Neutrophil (primary cell): Measurements from ENCODE around the gene RNF144A.

ENCODE experiments used
- H3K27ac ChIP-seq: fragments of 200-600 bp; sonication (generic); 2 replicates; pipeline ENCODE4 v1.5.1; 2016; ENCODE audit warnings: mild to moderate bottlenecking, moderate library complexity
- H3K27me3 ChIP-seq: fragments of 200-600 bp; sonication (generic); 2 replicates; pipeline ENCODE4 v1.6.0; 2016; ENCODE audit warnings: mild to moderate bottlenecking
- H3K36me3 ChIP-seq: fragments of 200-600 bp; sonication (generic); 2 replicates; pipeline ENCODE4 v1.5.1; 2017
- H3K4me1 ChIP-seq, 2 experiments: fragments of 200-600 bp in 1 of 2; sonication (generic) in 1 of 2; 1 replicate in 1 of 2; 2 replicates in 1 of 2; pipeline versions ENCODE4 v1.5.1 to v1.6.1; 2013 to 2016; ENCODE audit warnings: low read depth in 1 of 2, low read length in 1 of 2, mild to moderate bottlenecking in 1 of 2, moderate library complexity in 1 of 2; ENCODE audit not compliant: control insufficient read depth in 1 of 2, insufficient read depth in 1 of 2
- H3K4me3 ChIP-seq, 2 experiments: fragments of 200-600 bp in 1 of 2; sonication (generic) in 1 of 2; 1 replicate in 1 of 2; 2 replicates in 1 of 2; pipeline ENCODE4 v1.5.1; 2013 to 2016; ENCODE audit warnings: low read depth in 1 of 2, low read length in 1 of 2, mild to moderate bottlenecking in 1 of 2, moderate library complexity in 1 of 2
- H3K9me3 ChIP-seq: fragments of 200-600 bp; sonication (generic); 2 replicates; pipeline ENCODE4 v1.5.1; 2016
- TF ChIP-seq, protein P1 (sequence below): fragments of 200-600 bp; sonication (generic); IDR thresholded peaks from 2 replicates; pipeline ENCODE4 v1.5.1; 2016; ENCODE audit warnings: antibody characterized with exemption

RNF144A gene, protein sequence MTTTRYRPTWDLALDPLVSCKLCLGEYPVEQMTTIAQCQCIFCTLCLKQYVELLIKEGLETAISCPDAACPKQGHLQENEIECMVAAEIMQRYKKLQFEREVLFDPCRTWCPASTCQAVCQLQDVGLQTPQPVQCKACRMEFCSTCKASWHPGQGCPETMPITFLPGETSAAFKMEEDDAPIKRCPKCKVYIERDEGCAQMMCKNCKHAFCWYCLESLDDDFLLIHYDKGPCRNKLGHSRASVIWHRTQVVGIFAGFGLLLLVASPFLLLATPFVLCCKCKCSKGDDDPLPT

DNA sequence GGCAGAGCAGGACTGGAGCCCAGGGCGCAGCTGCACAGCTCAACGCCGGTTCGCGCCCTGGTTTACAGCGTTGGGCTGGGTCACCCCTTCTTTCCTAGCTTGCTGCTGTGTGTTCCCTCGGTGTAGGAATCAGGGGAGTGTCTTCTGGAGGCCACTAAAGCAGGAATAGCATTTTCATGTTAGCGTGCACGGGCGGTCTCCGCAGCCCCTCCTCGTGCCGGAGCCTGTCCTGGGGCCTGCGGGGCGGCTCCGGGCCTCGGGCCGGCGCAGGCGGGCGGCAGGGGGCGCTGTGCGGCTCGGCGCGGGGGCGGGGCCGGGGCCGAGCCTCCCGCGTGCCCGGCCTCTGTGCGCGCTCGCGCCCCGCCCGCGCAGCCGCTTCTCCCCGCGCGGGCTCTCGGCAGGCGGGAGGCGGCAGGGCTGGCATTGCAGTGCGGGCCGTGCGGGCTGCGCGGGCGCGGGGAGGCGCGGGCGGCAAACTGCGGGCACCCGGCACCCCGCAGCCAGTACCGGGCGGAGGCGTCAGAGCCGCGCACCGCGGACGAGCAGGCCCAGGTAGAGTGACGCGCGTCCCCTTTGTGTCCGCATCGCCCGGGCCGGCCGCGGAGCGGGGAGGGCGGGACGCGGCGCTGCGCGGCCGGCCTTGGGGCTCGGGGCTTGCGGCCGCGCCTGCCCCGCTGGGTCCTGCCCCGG is at the start of gene RNF144A:
Gene RNF144A (plus strand): TSS at position 342 of the 690 bp plus-strand sequence. CDS start 79,515 bp downstream, outside the sequence.
- TF ChIP-seq, protein P1, sequence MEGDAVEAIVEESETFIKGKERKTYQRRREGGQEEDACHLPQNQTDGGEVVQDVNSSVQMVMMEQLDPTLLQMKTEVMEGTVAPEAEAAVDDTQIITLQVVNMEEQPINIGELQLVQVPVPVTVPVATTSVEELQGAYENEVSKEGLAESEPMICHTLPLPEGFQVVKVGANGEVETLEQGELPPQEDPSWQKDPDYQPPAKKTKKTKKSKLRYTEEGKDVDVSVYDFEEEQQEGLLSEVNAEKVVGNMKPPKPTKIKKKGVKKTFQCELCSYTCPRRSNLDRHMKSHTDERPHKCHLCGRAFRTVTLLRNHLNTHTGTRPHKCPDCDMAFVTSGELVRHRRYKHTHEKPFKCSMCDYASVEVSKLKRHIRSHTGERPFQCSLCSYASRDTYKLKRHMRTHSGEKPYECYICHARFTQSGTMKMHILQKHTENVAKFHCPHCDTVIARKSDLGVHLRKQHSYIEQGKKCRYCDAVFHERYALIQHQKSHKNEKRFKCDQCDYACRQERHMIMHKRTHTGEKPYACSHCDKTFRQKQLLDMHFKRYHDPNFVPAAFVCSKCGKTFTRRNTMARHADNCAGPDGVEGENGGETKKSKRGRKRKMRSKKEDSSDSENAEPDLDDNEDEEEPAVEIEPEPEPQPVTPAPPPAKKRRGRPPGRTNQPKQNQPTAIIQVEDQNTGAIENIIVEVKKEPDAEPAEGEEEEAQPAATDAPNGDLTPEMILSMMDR, result peak; percentile 56

GRCh38 chr2:6872394-6872793 is 44.8 kb upstream of the RNF144A start:
- Histone ChIP-seq H3K9me3 (no peaks in the 10 kb centered on the region), H3K4me1 (peaks cover 10 to 11% of the 10 kb centered on the region in 2 experiments), H3K36me3 (no peaks in the 10 kb centered on the region), H3K27me3 (peaks cover 5% of the 10 kb centered on the region), H3K4me3 (no peak overlapping the region), H3K27ac (no peak overlapping the region)
- TF ChIP-seq, protein P1, result no peak

More for the DNA sequence above, at the start of gene RNF144A:
- peak within 1 kb of the TSS; percentile 69 for H3K27ac ChIP-seq
- H3K4me3 ChIP-seq, result peak within 1 kb of the TSS; percentile 67 to 69
- H3K4me1 ChIP-seq, result peaks cover 19% of the 10 kb centered on the region in 2 experiments
- H3K36me3 ChIP-seq, result no peaks in the 10 kb centered on the region
- H3K9me3 ChIP-seq, result no peaks in the 10 kb centered on the region
- H3K27me3 ChIP-seq, result no peaks in the 10 kb centered on the region

GRCh38 chr2:6874032-6874431 is 43.2 kb upstream of the RNF144A start:
- Histone ChIP-seq H3K27me3 (peaks cover 10% of the 10 kb centered on the region), H3K4me1 (peaks cover 18 to 20% of the 10 kb centered on the region in 2 experiments), H3K36me3 (no peaks in the 10 kb centered on the region), H3K9me3 (no peaks in the 10 kb centered on the region), H3K4me3 (no peak overlapping the region), H3K27ac (no peak overlapping the region)
- TF ChIP-seq, protein P1, result no peak

DNA sequence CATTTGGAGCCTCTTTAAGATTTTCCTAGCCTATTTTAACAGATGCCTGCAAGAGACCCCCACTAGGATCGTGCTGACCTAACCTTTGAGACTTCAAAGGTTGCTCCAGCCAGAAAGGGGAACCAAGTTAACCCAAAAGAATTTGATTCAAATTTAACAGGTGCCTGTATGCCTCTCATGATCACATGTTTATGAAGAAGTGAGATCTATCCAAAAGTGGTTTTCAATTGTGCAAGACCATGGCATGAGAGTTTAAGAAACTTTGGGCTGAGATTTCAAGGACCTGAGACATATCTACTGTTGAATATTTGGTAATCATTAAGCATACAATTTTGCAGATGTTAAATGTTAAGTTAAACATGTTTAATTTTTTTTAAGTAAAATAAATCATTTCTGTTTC is 40.9 kb upstream of the RNF144A start:
- Histone ChIP-seq H3K27me3 (peaks cover 6% of the 10 kb centered on the region), H3K4me1 (peaks cover 18 to 20% of the 10 kb centered on the region in 2 experiments)
- TF ChIP-seq, protein P1, result no peak

DNA sequence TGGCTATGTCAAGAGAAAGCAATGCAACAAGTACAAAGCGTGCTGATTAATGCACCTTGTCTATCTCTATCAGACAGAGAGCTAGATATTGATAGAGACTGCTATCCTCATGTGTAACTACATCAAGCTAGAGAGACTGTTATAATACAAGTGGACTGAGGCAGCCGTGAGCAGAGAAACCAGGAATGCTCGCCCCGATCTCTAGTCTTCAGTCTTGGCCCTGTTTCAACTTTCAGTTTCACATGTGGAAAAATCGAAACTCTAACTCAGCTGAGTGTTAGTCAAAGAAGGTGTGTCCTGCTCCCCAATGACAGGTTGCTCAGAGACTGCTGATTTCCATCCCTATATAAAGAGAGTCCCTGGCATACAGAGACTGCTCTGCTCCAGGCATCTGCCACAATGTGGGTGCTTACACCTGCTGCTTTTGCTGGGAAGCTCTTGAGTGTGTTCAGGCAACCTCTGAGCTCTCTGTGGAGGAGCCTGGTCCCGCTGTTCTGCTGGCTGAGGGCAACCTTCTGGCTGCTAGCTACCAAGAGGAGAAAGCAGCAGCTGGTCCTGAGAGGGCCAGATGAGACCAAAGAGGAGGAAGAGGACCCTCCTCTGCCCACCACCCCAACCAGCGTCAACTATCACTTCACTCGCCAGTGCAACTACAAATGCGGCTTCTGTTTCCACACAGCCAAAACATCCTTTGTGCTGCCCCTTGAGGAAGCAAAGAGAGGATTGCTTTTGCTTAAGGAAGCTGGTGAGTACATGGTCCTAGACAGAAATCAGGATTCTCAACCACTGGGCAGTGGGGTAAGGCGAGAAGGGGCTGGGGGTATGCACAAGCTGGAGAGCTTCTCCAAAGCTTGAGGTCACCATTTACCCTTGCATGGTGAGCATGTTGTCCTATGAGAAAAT is 39.6 kb upstream of the RNF144A start, which contains the start of gene RSAD2:
Gene RSAD2 (plus strand): TSS at position 376 of the 903 bp plus-strand sequence. CDS start 24 bp downstream, at position 400.
- peaks cover 18 to 20% of the 10 kb centered on the region in 2 experiments for H3K4me1 ChIP-seq
- peak within 1 kb of the TSS; percentile 58 for H3K27ac ChIP-seq
- H3K9me3 ChIP-seq, result no peaks in the 10 kb centered on the region
- TF ChIP-seq, protein P1, result no peak
- no peaks in the 10 kb centered on the region for H3K36me3 ChIP-seq
- peaks cover 5% of the 10 kb centered on the region for H3K27me3 ChIP-seq
- peak within 1 kb of the TSS; percentile 49 to 58 for H3K4me3 ChIP-seq

More for the DNA sequence above, 40.9 kb upstream of the RNF144A start:
- H3K36me3 ChIP-seq, result no peaks in the 10 kb centered on the region
- no peaks in the 10 kb centered on the region for H3K9me3 ChIP-seq
- no peak overlapping the region for H3K4me3 ChIP-seq
- H3K27ac ChIP-seq, result no peak overlapping the region
